Measurements from ENCODE around the gene PLAC8L1. TPM values are rescaled to one million over a fixed set of nuclear protein-coding genes. Genes with fewer than 3 reads are reported as not detected.

The PLAC8L1 gene
- total and polyA plus RNA-seq, 4 experiments from 2014 or later = 0.58 TPM; not detected in 3

DNA sequence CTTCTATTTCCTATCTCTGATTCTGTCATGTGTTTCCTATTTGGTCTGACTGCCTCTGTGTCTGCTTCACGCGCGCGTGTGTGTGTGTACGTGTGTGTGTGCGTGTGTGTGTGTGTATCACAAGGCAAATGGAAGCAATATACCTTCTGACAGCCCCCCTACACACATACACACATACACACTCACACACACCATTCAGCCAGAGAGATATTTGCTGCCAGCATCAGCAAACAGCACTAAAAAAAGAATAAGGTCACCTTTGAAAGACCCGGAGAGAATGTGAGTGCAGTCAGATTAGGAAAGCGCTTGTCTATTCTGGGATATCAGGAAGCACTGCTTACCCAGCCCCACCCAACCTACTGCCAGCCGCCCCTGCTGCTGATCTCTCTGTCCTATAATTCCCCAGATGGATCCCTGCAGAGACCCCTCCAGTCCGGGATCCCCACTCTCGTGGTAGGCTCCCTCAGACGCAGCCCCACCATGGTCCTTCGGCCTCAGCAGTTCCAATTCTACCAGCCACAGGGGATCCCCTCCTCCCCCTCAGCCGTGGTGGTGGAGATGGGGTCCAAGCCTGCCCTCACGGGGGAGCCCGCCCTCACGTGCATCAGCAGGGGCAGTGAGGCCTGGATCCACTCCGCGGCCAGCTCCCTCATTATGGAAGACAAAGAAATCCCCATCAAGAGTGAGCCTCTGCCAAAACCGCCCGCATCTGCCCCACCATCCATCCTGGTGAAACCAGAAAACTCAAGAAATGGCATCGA, 45.7 kb downstream of the PLAC8L1 start:
- Histone ChIP-seq H3K27ac (ENCODE audit: low read depth, low read length) (no peak overlapping the region), H3K36me3 (ENCODE audit: insufficient read depth, low read length) (no peaks in the 10 kb centered on the region), H3K4me3 (ENCODE audit: low read length in 2 of 2) (no peak overlapping the region), H3K27me3 (ENCODE audit: insufficient read depth, low read length) (no peaks in the 10 kb centered on the region), H3K4me1 (ENCODE audit: insufficient read depth, low read length) (no peaks in the 10 kb centered on the region), H3K9me3 (ENCODE audit: control insufficient read depth in 1 of 2, low read length in 2 of 2) (no peaks in the 10 kb centered on the region)
- peaks cover 2 to 3% of the 10 kb centered on the region in 2 donors for H3K27me3 Mint-ChIP-seq
- no peaks in the 10 kb centered on the region for H3K4me1 Mint-ChIP-seq
- no peaks in the 10 kb centered on the region for H3K36me3 Mint-ChIP-seq
- ChIA-PET CTCF (ENCODE audit: partially characterized antibody) (no interaction called here), POLR2A (ENCODE audit: partially characterized antibody) (no interaction called here)
- intact Hi-C loops (cut with micrococcal nuclease) = no loop called here
- no peak overlapping the region for H3K4me3 Mint-ChIP-seq
- peak overlapping the region in 1 of 7 donors; percentile 11 for H3K27ac Mint-ChIP-seq
- H3K9me3 Mint-ChIP-seq = peaks cover 0 to 6% (median 0%) of the 10 kb centered on the region in 8 donors
- no peak for DNase-seq

GRCh38 chr5:146055432-146055831, 49.9 kb downstream of the PLAC8L1 start:
- Histone ChIP-seq H3K27ac (ENCODE audit: low read depth, low read length) (no peak overlapping the region), H3K36me3 (ENCODE audit: insufficient read depth, low read length) (no peaks in the 10 kb centered on the region), H3K4me1 (ENCODE audit: insufficient read depth, low read length) (no peaks in the 10 kb centered on the region), H3K27me3 (ENCODE audit: insufficient read depth, low read length) (no peaks in the 10 kb centered on the region), H3K9me3 (ENCODE audit: control insufficient read depth in 1 of 2, low read length in 2 of 2) (no peaks in the 10 kb centered on the region), H3K4me3 (ENCODE audit: low read length in 2 of 2) (no peak overlapping the region)
- Mint-ChIP-seq H3K9me3 (peaks cover 0 to 3% (median 0%) of the 10 kb centered on the region in 8 donors), H3K4me1 (no peaks in the 10 kb centered on the region), H3K27me3 (peaks cover 3 to 13% of the 10 kb centered on the region in 2 donors), H3K36me3 (no peaks in the 10 kb centered on the region), H3K4me3 (no peak overlapping the region), H3K27ac (no peak overlapping the region)
- DNase-seq = no peak
- POLR2A ChIA-PET (ENCODE audit: partially characterized antibody) = no interaction called here
- CTCF ChIA-PET (ENCODE audit: partially characterized antibody) = no interaction called here
- intact Hi-C loops (cut with micrococcal nuclease) = no loop called here

- POLR2A ChIA-PET (ENCODE audit: partially characterized antibody) = no interaction called here
- Mint-ChIP-seq H3K36me3 (no peaks in the 10 kb centered on the region), H3K4me3 (no peak overlapping the region), H3K27me3 (peaks cover 8 to 17% of the 10 kb centered on the region in 2 donors), H3K4me1 (no peaks in the 10 kb centered on the region), H3K9me3 (peaks cover 0 to 2% (median 0%) of the 10 kb centered on the region in 8 donors), H3K27ac (no peak overlapping the region)
- Histone ChIP-seq H3K9me3 (ENCODE audit: control insufficient read depth in 1 of 2, low read length in 2 of 2) (no peaks in the 10 kb centered on the region), H3K4me3 (ENCODE audit: low read length in 2 of 2) (no peak overlapping the region), H3K4me1 (ENCODE audit: insufficient read depth, low read length) (no peaks in the 10 kb centered on the region), H3K27ac (ENCODE audit: low read depth, low read length) (no peak overlapping the region), H3K36me3 (ENCODE audit: insufficient read depth, low read length) (no peaks in the 10 kb centered on the region), H3K27me3 (ENCODE audit: insufficient read depth, low read length) (no peaks in the 10 kb centered on the region)
- CTCF ChIA-PET (ENCODE audit: partially characterized antibody) = no interaction called here
- DNase-seq = no peak
- intact Hi-C loops (cut with micrococcal nuclease) = no loop called here
Measured at GRCh38 chr5:146052780-146053179, 52.6 kb downstream of the PLAC8L1 start.

DNA sequence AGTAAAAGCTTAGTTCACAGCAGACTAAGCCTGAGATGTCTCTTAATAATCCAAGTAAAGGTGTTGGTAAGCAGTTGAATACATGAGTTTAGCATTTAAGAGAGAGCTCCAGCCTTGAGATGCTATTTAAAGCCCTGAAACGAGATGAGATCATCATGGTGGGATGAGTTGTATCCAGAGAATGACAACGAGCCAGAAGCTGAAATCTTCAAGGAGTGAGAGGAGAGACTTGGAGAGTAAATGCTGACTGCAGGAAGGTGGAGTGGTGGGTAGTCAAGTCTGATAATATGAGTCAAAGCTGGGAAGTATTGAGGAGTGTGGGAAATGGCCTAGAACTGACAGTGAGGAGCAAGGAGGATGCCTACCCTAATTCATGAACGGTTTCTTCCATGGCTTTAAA, 53.7 kb downstream of the PLAC8L1 start:
- Histone ChIP-seq H3K4me1 (ENCODE audit: insufficient read depth, low read length) (no peaks in the 10 kb centered on the region), H3K36me3 (ENCODE audit: insufficient read depth, low read length) (no peaks in the 10 kb centered on the region), H3K4me3 (ENCODE audit: low read length in 2 of 2) (no peak overlapping the region), H3K9me3 (ENCODE audit: control insufficient read depth in 1 of 2, low read length in 2 of 2) (no peaks in the 10 kb centered on the region), H3K27me3 (ENCODE audit: insufficient read depth, low read length) (no peaks in the 10 kb centered on the region), H3K27ac (ENCODE audit: low read depth, low read length) (no peak overlapping the region)
- Mint-ChIP-seq H3K27me3 (peaks cover 8 to 17% of the 10 kb centered on the region in 2 donors), H3K36me3 (no peaks in the 10 kb centered on the region), H3K9me3 (peaks cover 0 to 2% (median 0%) of the 10 kb centered on the region in 8 donors), H3K27ac (no peak overlapping the region), H3K4me3 (no peak overlapping the region), H3K4me1 (no peaks in the 10 kb centered on the region)
- DNase-seq = no peak
- intact Hi-C loops (cut with micrococcal nuclease) = no loop called here
- ChIA-PET CTCF (ENCODE audit: partially characterized antibody) (no interaction called here), POLR2A (ENCODE audit: partially characterized antibody) (no interaction called here)

DNA sequence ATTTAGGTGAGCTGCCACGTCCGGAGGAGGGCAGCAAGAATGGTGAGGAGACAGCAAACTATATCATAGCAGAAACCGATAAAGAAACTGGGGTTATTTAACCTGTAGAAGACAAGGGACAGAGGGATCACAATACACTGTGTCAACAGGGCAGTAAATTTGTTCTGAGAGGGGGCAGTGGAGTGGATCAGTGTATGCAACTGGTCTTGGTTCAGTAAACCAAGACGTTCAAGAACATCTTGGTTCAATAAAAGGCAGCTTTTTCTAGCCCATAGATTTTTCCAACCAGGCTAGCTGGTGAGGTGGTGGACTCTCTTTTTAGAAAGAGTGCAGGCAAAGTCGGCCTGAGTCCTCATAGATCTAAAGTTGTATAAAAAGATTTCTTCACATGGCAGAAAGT, 55.3 kb downstream of the PLAC8L1 start:
- no peaks in the 10 kb centered on the region for H3K4me1 Mint-ChIP-seq
- ChIA-PET CTCF (ENCODE audit: partially characterized antibody) (interaction anchor here (1.3 kb wide), 1 partner anchor 9 kb away, joined by 4 read pairs; no protein-coding TSS in a partner anchor), POLR2A (ENCODE audit: partially characterized antibody) (no interaction called here)
- no peaks in the 10 kb centered on the region for H3K36me3 Mint-ChIP-seq
- no peak overlapping the region for H3K27ac Mint-ChIP-seq
- peaks cover 0 to 2% (median 0%) of the 10 kb centered on the region in 8 donors for H3K9me3 Mint-ChIP-seq
- H3K4me3 Mint-ChIP-seq = no peak overlapping the region
- Histone ChIP-seq H3K4me1 (ENCODE audit: insufficient read depth, low read length) (no peaks in the 10 kb centered on the region), H3K27me3 (ENCODE audit: insufficient read depth, low read length) (no peaks in the 10 kb centered on the region), H3K27ac (ENCODE audit: low read depth, low read length) (no peak overlapping the region), H3K9me3 (ENCODE audit: control insufficient read depth in 1 of 2, low read length in 2 of 2) (no peaks in the 10 kb centered on the region), H3K4me3 (ENCODE audit: low read length in 2 of 2) (no peak overlapping the region), H3K36me3 (ENCODE audit: insufficient read depth, low read length) (no peaks in the 10 kb centered on the region)
- no peak for DNase-seq
- intact Hi-C loops (cut with micrococcal nuclease) = no loop called here
- H3K27me3 Mint-ChIP-seq = peaks cover 6 to 17% of the 10 kb centered on the region in 2 donors

GRCh38 chr5:146049704-146050026, 55.7 kb downstream of the PLAC8L1 start:
- Mint-ChIP-seq H3K4me3 (no peak overlapping the region), H3K4me1 (no peaks in the 10 kb centered on the region), H3K27ac (no peak overlapping the region), H3K9me3 (peaks cover 0 to 2% (median 0%) of the 10 kb centered on the region in 8 donors), H3K27me3 (peaks cover 6 to 17% of the 10 kb centered on the region in 2 donors), H3K36me3 (no peaks in the 10 kb centered on the region)
- POLR2A ChIA-PET (ENCODE audit: partially characterized antibody) = no interaction called here
- DNase-seq = no peak
- Histone ChIP-seq H3K9me3 (ENCODE audit: control insufficient read depth in 1 of 2, low read length in 2 of 2) (no peaks in the 10 kb centered on the region), H3K36me3 (ENCODE audit: insufficient read depth, low read length) (no peaks in the 10 kb centered on the region), H3K4me1 (ENCODE audit: insufficient read depth, low read length) (no peaks in the 10 kb centered on the region), H3K4me3 (ENCODE audit: low read length in 2 of 2) (no peak overlapping the region), H3K27ac (ENCODE audit: low read depth, low read length) (no peak overlapping the region), H3K27me3 (ENCODE audit: insufficient read depth, low read length) (no peaks in the 10 kb centered on the region)
- intact Hi-C loops (cut with micrococcal nuclease) = no loop called here
- CTCF ChIA-PET (ENCODE audit: partially characterized antibody) = interaction anchor here (1.3 kb wide), 1 partner anchor 8 kb away, joined by 4 read pairs; no protein-coding TSS in a partner anchor

GRCh38 chr5:146048994-146049703, 56.2 kb downstream of the PLAC8L1 start:
- ChIA-PET POLR2A (ENCODE audit: partially characterized antibody) (no interaction called here), CTCF (ENCODE audit: partially characterized antibody) (no interaction called here)
- Histone ChIP-seq H3K9me3 (ENCODE audit: control insufficient read depth in 1 of 2, low read length in 2 of 2) (no peaks in the 10 kb centered on the region), H3K36me3 (ENCODE audit: insufficient read depth, low read length) (no peaks in the 10 kb centered on the region), H3K27ac (ENCODE audit: low read depth, low read length) (no peak overlapping the region), H3K27me3 (ENCODE audit: insufficient read depth, low read length) (no peaks in the 10 kb centered on the region), H3K4me1 (ENCODE audit: insufficient read depth, low read length) (no peaks in the 10 kb centered on the region), H3K4me3 (ENCODE audit: low read length in 2 of 2) (no peak overlapping the region)
- peaks cover 6 to 17% of the 10 kb centered on the region in 2 donors for H3K27me3 Mint-ChIP-seq
- peaks cover 0 to 3% (median 0%) of the 10 kb centered on the region in 8 donors for H3K9me3 Mint-ChIP-seq
- DNase-seq = no peak
- intact Hi-C loops (cut with micrococcal nuclease) = no loop called here
- H3K4me3 Mint-ChIP-seq = no peak overlapping the region
- H3K27ac Mint-ChIP-seq = no peak overlapping the region
- H3K4me1 Mint-ChIP-seq = no peaks in the 10 kb centered on the region
- no peaks in the 10 kb centered on the region for H3K36me3 Mint-ChIP-seq

All from CD4-positive, alpha-beta memory T cell (primary cell).